CD4-positive, alpha-beta T cell treated with Interleukin-12 subunit alpha and Interleukin-12 subunit beta, for 1 hour (primary cell): ENCODE data around the gene BUD23.
"Not testable (repeated sequence)": the region's sequence is repeated elsewhere in the genome, so short reads cannot be mapped to it uniquely, and the experiment has no call there.

Experiments used
- DNase-seq: peaks from one replicate; pipeline ENCODE4 v3.0.0-alpha.2; 2020

Gene BUD23

GRCh38 chr7:73702665-73703064 is 19.3 kb downstream of the BUD23 start:
- DNase-seq = no peak

- no peak for DNase-seq
Measured at GRCh38 chr7:73703225-73703624, 19.8 kb downstream of the BUD23 start.

DNA sequence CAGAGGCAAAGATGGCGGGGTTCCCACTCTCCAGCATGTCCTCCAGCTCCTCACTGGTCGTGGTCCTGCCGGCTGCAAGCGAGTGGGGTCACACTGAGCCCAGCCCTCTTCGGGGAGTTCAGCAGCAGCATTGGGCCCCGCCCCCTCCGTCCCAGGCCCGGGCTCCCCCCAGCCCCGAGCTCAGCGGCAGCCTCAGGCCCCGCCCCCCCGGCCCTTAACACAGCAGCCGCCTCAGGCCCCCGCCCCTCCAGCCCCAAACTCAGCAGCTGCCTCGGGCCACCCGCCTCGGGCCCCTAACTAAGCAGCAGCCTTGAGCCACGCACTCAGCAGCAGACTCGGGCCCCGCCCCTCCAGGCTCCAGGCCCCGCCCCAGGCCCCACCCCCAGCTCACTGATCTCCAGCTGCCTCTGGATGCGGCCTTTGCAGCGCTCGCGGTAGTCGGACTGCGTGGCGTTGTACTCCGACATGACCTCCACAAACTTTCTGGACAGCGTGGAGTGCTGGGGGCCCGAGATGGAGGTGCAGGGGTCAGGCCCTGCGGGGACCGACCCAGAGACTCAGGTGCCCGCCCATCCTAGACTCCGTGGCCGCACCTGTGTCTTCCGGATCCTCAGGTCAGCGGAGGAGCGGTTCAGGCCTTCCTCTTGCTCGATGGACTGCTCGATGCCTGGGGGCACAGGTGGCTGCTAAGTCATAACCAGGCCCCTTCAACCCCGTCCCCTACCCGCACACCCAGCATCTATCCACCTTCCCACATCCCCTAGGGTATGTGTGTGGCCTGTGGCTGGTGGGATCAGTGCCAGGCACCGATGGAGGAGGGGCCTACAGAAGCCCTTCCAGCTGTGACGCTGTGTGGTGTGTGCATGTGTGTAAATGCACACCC is 20.6 kb downstream of the BUD23 start:
- DNase-seq = peak; percentile 38

DNA sequence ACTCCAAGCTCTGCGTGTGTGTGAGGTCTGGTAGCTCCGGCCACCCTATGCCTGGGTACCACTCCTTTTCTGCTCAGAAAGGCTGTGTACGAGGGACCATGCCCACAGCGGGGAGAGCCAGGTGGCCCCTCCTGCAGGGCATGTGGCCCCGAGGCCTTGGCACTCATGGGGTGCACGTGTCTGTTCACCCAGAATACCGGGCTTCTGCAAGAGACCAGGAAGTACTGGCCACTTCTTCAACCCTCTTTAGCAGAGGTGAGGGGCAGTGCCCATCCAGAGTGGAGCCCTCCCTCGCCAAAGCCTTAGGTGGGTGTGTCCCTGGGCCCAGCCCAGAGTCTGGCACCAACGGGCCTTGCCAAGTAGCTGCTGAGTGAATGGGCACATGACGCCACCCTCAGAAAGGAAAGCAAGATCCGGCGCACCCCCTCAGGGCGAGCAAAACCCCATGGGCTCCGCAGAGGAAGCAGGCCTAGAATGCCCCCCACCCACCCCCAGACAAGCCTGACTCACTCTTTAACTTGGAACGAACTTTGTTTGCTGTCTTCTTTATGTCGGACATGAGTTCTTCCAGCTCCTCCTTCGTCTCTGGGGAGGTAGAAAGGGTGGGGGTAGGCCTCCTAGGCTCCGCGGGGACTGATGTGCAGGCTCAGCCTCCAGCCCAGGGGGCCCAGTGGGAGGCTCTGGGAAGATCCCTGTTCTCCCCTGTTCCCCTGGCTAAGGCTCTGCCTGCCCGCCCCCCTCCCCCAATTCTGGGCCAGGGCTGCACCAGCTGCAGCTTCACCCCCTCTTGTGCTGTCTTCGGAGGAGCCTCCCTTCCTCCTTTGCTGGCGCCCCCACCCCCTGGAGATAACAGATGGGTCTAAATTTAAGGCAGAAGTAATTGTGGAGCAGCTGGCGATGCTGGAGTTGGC is 21.5 kb downstream of the BUD23 start:
- DNase-seq = no peak

- no peak for DNase-seq
Measured at GRCh38 chr7:73705551-73705920, 22.1 kb downstream of the BUD23 start.

DNA sequence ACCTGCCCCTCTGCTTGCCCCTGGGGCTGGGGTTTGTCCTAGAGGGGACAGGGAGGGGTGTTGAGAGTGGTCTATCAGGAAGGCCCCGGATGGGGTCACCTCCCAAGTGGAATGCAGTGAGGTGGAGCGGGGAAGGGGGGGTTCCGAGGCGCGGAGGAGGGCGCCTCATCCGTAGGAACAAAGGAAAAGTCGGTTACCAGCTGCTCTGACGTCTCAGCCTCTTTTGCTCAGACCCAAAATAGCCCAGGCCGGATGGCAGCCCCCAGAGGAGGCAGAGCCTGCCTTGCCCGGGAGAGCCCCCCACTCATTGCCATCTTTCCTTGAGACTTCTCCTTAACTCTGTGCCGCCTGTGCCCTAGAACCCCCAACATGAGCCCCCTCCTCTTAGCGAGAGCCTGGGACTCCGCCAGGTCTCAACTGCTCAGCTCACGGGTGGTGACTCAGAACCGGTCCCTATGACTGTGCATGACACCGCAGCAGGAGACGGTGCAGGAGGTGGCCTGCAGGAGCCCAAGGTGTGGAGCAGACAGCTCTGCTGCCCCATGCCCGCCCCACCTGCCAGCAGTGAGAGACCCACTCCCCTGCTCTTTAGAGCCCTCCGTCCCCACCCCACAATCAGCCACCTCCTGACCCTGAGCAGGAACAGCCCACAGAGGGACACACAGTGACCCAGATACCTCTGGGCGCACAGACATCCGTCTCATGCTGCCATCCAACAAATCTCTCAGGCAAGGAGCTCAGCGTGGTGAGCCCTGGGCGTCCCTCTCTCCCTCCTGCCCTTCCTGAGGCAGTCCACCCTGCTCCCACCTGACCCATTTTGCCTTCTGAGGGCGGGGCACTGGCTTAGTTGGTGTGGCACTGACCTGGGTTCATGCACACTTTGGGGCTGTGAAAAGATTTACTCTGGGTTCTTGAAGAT is 23.0 kb downstream of the BUD23 start:
- DNase-seq = no peak

GRCh38 chr7:73707045-73707631 is 23.7 kb downstream of the BUD23 start:
- peak; percentile 23 for DNase-seq

DNA sequence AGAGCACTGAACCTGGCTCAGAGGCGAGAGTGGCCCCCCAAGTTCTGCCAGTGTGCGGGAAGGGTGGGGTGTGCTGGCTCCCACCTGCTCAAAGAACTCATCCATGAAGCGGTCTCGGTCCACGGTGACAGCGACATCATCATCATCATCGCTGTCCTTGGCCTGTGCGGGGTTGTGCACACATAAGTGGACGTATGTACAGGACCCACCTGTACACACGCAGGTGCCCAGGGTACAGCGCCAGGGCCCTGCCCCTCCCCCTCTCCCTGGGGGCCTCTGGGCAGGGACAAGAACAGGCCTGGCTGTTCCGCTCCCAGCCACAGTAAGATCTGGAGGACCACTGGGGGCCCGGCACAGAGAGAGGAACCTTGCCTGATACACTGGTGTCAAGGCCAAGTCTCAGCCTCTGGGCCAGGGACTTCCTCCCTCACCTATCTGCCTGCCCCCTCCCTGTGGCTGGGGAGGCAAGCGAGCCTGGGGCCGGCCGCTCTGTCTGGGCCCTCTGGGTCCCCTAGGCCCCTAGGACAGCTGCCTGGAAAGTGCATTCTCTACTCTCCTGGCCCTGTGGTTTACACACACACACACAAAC is 25.7 kb downstream of the BUD23 start:
- DNase-seq = no peak

DNA sequence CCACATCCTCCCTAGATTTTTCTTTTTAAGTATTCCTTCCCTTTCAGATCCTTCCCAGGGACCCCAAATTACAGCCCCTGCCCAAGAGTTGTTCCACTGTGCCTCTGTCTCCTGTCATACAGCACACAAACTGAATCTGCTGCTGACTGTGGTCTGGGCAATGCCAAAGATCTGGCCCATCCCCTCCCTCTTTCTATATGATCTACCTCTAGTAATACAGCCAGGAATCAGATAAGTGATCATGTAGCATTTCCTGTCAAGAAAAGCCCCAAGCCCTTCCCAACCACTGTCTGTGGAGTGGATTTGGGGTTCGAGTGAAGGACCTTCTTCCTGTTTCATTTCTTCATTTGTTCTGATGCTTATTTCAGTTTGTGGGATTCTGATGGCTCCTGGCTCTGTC is 29.4 kb downstream of the BUD23 start:
- no peak for DNase-seq

- DNase-seq = not testable (repeated sequence)
Measured at GRCh38 chr7:73713319-73713718, 29.9 kb downstream of the BUD23 start.

- DNase-seq = no peak
Measured at GRCh38 chr7:73715648-73716317, 32.4 kb downstream of the BUD23 start.

GRCh38 chr7:73716318-73716890 is 33.0 kb downstream of the BUD23 start:
- DNase-seq = no peak

DNA sequence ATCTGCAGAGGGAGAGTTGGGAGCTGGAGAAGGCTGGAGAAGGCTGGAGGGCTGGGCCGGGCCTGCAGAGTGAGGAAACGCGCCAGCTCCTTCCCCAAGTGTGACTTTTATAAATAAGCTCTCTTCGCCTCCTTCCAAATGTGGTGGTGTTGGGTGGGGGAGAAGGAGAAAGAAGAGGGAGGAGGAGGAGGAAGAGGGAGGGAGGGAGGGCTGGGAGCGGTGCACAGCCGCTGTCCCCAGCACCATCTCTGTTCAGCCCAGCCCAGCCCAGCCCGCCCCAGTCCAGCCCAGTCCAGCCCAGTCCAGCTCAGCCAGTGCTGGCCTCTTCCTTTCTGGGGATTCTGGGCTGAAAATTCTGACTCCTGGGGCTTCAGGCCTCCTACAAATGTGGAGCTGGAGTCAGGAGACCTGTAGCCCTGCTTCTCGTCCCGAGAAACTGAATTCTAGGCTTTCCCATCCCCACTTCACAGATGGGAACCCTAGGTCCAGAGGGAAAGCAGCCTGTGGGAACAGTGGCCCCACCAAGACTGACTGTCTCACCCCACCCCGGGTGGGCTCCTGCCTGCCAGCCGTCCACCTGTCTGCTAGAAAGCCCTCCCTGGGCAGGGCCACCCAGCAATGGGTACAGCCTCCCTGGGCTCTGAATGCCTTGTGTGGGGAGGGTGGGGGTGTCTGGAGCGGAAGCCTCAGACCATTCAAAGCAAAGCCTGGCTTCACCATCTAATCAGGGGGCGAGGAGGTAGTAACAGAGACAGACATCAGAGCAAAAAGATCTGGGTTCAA is 33.8 kb downstream of the BUD23 start:
- DNase-seq = no peak

DNA sequence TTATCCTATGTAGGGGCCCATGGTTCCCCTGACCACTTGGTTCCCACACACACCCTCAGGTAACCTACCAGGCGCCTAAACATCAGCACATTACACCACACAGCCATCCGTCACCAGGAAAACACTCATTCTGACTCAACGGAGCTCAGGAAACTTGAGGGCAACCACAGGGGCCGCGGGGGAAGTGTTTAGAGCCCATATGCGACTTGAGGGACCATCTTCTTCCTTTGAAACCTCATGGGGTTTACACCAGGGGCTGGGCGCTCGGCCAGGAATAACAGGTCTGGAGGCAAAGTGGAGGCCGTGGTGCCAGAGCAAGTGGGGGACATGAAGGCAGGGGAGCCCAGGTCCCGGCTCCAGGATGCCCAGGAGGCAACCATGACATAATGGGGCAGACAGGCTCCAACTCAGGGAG is 34.6 kb downstream of the BUD23 start:
- DNase-seq = peak; percentile 77

- peak; percentile 43 for DNase-seq
Measured at GRCh38 chr7:73718438-73718881, 35.1 kb downstream of the BUD23 start.

GRCh38 chr7:73718905-73719805 is 35.8 kb downstream of the BUD23 start, which contains the start of gene STX1A:
Gene STX1A, minus strand, starts transcription at chr7:73719669. Its CDS starts 38 bp downstream, at chr7:73719631.
- DNase-seq = peak; percentile 79

- no peak for DNase-seq
Measured at GRCh38 chr7:73719806-73720169, 36.4 kb downstream of the BUD23 start.

DNA sequence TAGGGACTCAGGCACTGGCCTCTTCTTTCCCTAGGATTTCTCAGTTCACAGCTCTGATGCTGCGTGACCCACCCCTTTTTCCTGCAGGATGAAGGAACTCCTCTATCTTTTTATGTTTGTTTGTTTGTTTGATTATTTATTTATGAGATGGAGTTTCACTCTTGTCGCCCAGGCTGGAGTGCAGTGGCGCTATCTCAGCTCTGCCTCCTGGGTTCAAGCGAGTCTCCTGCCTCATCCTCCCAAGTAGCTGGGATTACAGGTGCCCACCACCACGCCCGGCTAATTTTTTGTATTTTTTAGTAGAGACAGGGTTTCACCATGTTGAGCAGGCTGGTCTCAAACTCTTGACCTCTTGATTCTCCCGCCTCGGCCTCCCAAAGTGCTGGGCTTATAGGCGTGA is 37.0 kb downstream of the BUD23 start:
- DNase-seq = not testable (repeated sequence)

- no peak for DNase-seq
Measured at GRCh38 chr7:73721377-73721817, 38.0 kb downstream of the BUD23 start.
